ENCODE results near the gene PHF2.

PHF2 gene

GRCh38 chr9:93600504-93600903, 24.1 kb downstream of the PHF2 start:
- no peaks in the 10 kb centered on the region for H3K36me3 ChIP-seq (ENCODE audit: control insufficient read depth in 1 of 2, insufficient read depth in 2 of 2, low read length in 2 of 2)

GRCh38 chr9:93601063-93601462, 24.7 kb downstream of the PHF2 start:
- H3K4me3 ChIP-seq (ENCODE audit: low read depth in 1 of 2, low read length in 2 of 2) = no peak overlapping the region
- H3K36me3 ChIP-seq (ENCODE audit: control insufficient read depth in 1 of 2, insufficient read depth in 2 of 2, low read length in 2 of 2) = no peaks in the 10 kb centered on the region
- peaks cover 12 to 15% of the 10 kb centered on the region in 2 donors for H3K4me1 ChIP-seq (ENCODE audit: control insufficient read depth in 1 of 2, insufficient read depth in 2 of 2, low read length in 2 of 2)
- no peaks in the 10 kb centered on the region for H3K27me3 ChIP-seq (ENCODE audit: control insufficient read depth in 1 of 2, insufficient read depth in 2 of 2, low read length in 2 of 2)
- H3K27ac ChIP-seq (ENCODE audit: low read depth, low read length) = no peak overlapping the region
- peaks cover 0 to 2% of the 10 kb centered on the region in 2 donors for H3K9me3 ChIP-seq (ENCODE audit: control insufficient read depth in 1 of 2, low read length in 2 of 2)
- H3K9ac ChIP-seq (ENCODE audit: low read depth in 1 of 2, low read length in 2 of 2) = no peak overlapping the region

More at GRCh38 chr9:93600504-93600903, 24.1 kb downstream of the PHF2 start:
- Histone ChIP-seq H3K4me1 (ENCODE audit: control insufficient read depth in 1 of 2, insufficient read depth in 2 of 2, low read length in 2 of 2) (peaks cover 12 to 15% of the 10 kb centered on the region in 2 donors), H3K27me3 (ENCODE audit: control insufficient read depth in 1 of 2, insufficient read depth in 2 of 2, low read length in 2 of 2) (no peaks in the 10 kb centered on the region), H3K9ac (ENCODE audit: low read depth in 1 of 2, low read length in 2 of 2) (no peak overlapping the region), H3K4me3 (ENCODE audit: low read depth in 1 of 2, low read length in 2 of 2) (no peak overlapping the region), H3K9me3 (ENCODE audit: control insufficient read depth in 1 of 2, low read length in 2 of 2) (no peaks in the 10 kb centered on the region), H3K27ac (ENCODE audit: low read depth, low read length) (no peak overlapping the region)

- Histone ChIP-seq H3K4me3 (ENCODE audit: low read depth in 1 of 2, low read length in 2 of 2) (no peak overlapping the region), H3K4me1 (ENCODE audit: control insufficient read depth in 1 of 2, insufficient read depth in 2 of 2, low read length in 2 of 2) (peaks cover 12 to 15% of the 10 kb centered on the region in 2 donors), H3K9ac (ENCODE audit: low read depth in 1 of 2, low read length in 2 of 2) (no peak overlapping the region), H3K27me3 (ENCODE audit: control insufficient read depth in 1 of 2, insufficient read depth in 2 of 2, low read length in 2 of 2) (no peaks in the 10 kb centered on the region), H3K9me3 (ENCODE audit: control insufficient read depth in 1 of 2, low read length in 2 of 2) (peaks cover 0 to 3% of the 10 kb centered on the region in 2 donors), H3K27ac (ENCODE audit: low read depth, low read length) (no peak overlapping the region), H3K36me3 (ENCODE audit: control insufficient read depth in 1 of 2, insufficient read depth in 2 of 2, low read length in 2 of 2) (no peaks in the 10 kb centered on the region)
Observed at GRCh38 chr9:93601666-93602065, 25.3 kb downstream of the PHF2 start.

DNA sequence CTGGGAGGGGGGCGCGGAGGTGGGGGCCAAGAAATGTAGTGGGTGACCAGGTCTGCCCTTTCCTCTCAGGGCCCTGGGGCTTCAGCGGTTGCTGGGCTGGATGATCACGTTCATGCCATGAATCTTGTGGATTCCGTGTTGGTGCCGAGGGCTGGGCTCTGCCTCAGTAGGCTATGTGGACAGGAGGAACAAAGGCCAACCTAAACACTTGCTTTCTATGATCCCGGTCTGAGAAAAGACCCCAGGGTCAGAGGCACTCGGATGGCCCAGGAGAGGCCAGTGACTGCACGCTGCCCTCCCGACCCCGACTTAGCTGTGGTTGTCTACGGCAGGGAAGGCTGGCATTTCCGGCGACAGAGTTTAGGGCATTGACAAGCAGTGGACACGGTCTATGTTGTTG, 26.6 kb downstream of the PHF2 start:
- Histone ChIP-seq H3K4me3 (ENCODE audit: low read depth in 1 of 2, low read length in 2 of 2) (no peak overlapping the region), H3K9ac (ENCODE audit: low read depth in 1 of 2, low read length in 2 of 2) (no peak overlapping the region), H3K4me1 (ENCODE audit: control insufficient read depth in 1 of 2, insufficient read depth in 2 of 2, low read length in 2 of 2) (peaks cover 12 to 15% of the 10 kb centered on the region in 2 donors)

DNA sequence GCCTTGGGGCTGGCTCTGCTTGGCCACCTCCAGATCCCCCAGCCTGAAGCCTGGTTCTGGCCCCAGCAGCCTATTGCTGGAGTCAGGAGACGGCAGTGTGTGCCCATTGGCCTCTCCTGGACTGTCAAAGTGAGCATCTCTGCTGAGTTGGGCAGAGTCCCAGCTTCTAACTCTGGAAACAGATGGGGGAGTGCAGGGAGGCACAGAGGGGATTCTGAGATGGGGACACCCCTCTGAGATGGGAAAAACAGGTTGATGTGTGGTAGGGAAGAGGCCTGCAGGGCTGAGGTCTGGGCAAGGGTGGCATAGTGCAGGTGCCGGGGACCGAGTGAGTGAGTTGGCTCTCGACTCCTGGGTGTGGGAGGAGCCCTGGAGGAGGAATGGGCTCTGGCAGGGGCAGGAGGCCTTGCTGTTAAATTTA, 27.5 kb downstream of the PHF2 start:
- Histone ChIP-seq H3K4me3 (ENCODE audit: low read depth in 1 of 2, low read length in 2 of 2) (no peak overlapping the region), H3K36me3 (ENCODE audit: control insufficient read depth in 1 of 2, insufficient read depth in 2 of 2, low read length in 2 of 2) (no peaks in the 10 kb centered on the region), H3K4me1 (ENCODE audit: control insufficient read depth in 1 of 2, insufficient read depth in 2 of 2, low read length in 2 of 2) (peaks cover 12 to 15% of the 10 kb centered on the region in 2 donors), H3K9me3 (ENCODE audit: control insufficient read depth in 1 of 2, low read length in 2 of 2) (peaks cover 0 to 3% of the 10 kb centered on the region in 2 donors), H3K27ac (ENCODE audit: low read depth, low read length) (no peak overlapping the region), H3K27me3 (ENCODE audit: control insufficient read depth in 1 of 2, insufficient read depth in 2 of 2, low read length in 2 of 2) (no peaks in the 10 kb centered on the region), H3K9ac (ENCODE audit: low read depth in 1 of 2, low read length in 2 of 2) (no peak overlapping the region)

More for the DNA sequence above, 26.6 kb downstream of the PHF2 start:
- H3K9me3 ChIP-seq (ENCODE audit: control insufficient read depth in 1 of 2, low read length in 2 of 2) = peaks cover 0 to 3% of the 10 kb centered on the region in 2 donors
- no peaks in the 10 kb centered on the region for H3K36me3 ChIP-seq (ENCODE audit: control insufficient read depth in 1 of 2, insufficient read depth in 2 of 2, low read length in 2 of 2)
- H3K27ac ChIP-seq (ENCODE audit: low read depth, low read length) = no peak overlapping the region
- no peaks in the 10 kb centered on the region for H3K27me3 ChIP-seq (ENCODE audit: control insufficient read depth in 1 of 2, insufficient read depth in 2 of 2, low read length in 2 of 2)

DNA sequence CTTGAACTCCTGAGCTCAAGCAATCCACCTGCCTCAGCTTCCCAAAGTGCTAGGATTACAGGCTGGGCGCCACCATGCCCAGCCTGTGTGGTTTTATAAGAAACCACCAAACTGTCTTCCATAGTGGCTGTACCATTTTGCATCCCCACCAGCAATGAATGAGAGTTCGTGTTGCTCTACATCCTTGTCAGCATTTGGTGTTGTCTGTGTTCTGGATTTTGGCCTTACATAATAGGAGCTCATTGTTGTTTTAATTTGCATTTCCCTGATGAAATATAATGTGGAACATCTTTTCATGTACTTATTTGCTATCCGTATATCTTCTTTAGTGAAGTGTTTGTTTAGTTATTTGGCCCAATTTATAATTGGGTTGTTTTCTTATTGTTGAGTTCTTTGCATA, 29.8 kb downstream of the PHF2 start:
- no peak overlapping the region for H3K9ac ChIP-seq (ENCODE audit: low read depth in 1 of 2, low read length in 2 of 2)
- H3K9me3 ChIP-seq (ENCODE audit: control insufficient read depth in 1 of 2, low read length in 2 of 2) = peaks cover 10 to 11% of the 10 kb centered on the region in 2 donors
- no peak overlapping the region for H3K4me3 ChIP-seq (ENCODE audit: low read depth in 1 of 2, low read length in 2 of 2)
- no peak overlapping the region for H3K27ac ChIP-seq (ENCODE audit: low read depth, low read length)
- no peaks in the 10 kb centered on the region for H3K36me3 ChIP-seq (ENCODE audit: control insufficient read depth in 1 of 2, insufficient read depth in 2 of 2, low read length in 2 of 2)
- H3K27me3 ChIP-seq (ENCODE audit: control insufficient read depth in 1 of 2, insufficient read depth in 2 of 2, low read length in 2 of 2) = no peaks in the 10 kb centered on the region
- H3K4me1 ChIP-seq (ENCODE audit: control insufficient read depth in 1 of 2, insufficient read depth in 2 of 2, low read length in 2 of 2) = no peaks in the 10 kb centered on the region

DNA sequence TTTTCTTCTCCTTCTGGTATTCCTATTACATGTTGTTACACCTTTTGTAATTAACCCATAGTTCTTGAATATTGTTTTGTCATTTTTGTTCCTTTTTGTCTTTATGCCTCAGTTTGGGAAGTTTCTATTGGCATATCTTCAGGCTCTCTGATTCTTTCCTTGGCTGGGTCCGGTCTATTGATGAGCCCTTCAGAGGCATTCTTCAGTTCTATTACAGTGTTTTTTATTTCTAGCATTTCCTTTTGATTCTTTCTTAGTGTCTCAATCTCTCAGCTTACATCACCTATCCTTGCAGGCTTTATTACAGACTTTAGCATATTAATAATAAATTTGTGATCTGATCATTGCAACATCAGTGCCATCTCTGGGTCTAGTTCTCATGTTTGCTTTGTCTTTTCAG, 33.8 kb downstream of the PHF2 start:
- no peak overlapping the region for H3K27ac ChIP-seq (ENCODE audit: low read depth, low read length)
- H3K9ac ChIP-seq (ENCODE audit: low read depth in 1 of 2, low read length in 2 of 2) = no peak overlapping the region
- H3K27me3 ChIP-seq (ENCODE audit: control insufficient read depth in 1 of 2, insufficient read depth in 2 of 2, low read length in 2 of 2) = no peaks in the 10 kb centered on the region
- peaks cover 13 to 15% of the 10 kb centered on the region in 2 donors for H3K4me1 ChIP-seq (ENCODE audit: control insufficient read depth in 1 of 2, insufficient read depth in 2 of 2, low read length in 2 of 2)
- H3K4me3 ChIP-seq (ENCODE audit: low read depth in 1 of 2, low read length in 2 of 2) = no peak overlapping the region
- H3K9me3 ChIP-seq (ENCODE audit: control insufficient read depth in 1 of 2, low read length in 2 of 2) = peaks cover 10 to 11% of the 10 kb centered on the region in 2 donors
- no peaks in the 10 kb centered on the region for H3K36me3 ChIP-seq (ENCODE audit: control insufficient read depth in 1 of 2, insufficient read depth in 2 of 2, low read length in 2 of 2)

DNA sequence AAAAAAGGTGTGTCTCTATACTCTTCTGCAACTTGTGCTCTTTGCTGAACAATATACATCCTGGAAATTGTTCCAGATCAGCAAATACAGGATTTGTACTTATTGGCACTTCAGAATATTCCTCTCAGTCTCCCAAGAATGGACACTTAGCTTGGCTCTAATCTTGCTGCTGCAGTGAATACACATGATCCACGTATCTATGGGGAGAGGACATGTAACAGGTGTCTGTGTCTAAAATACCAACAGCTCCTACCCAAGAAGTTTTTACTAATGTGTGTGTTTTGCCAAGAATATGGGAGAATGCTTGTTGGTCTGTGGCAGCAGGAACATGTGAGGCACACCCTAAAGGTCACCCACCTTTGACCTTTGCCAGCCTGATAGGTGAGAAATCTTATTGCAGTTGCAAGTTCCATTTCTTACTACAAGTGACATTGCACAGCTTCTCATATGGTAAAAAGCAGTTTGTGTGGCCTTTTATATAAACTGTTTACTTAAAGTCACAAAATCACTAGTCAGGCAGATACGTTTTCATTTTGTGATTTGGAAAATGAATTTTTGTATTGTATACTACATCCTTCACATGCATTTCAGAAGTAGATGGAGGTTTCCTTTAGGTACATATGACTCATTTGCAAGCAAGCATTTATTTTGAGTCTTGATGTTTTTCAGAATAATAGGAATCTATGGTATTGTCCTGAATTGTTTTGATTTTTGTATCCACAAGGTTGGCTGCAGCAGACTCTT, 35.8 kb downstream of the PHF2 start:
- H3K4me3 ChIP-seq (ENCODE audit: low read depth in 1 of 2, low read length in 2 of 2) = no peak overlapping the region
- peaks cover 13 to 15% of the 10 kb centered on the region in 2 donors for H3K4me1 ChIP-seq (ENCODE audit: control insufficient read depth in 1 of 2, insufficient read depth in 2 of 2, low read length in 2 of 2)

DNA sequence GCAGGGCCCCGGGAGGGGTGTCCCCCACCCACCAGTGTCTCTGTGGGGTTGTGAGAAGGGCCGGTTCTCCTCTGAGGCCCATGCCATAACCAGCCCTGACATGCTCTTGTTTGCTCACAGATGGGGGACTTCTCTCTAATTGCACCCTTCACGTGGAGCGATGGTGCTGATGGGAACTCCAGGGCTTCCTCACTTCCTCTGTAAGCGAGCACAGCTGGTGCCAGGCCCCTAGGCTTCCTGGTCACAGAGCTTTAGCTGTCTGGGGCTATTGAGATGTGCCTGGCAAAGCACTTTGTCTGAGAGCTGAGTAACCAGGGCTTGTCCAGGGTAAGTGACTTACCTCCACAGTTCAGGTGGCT, 36.4 kb downstream of the PHF2 start:
- H3K4me1 ChIP-seq (ENCODE audit: control insufficient read depth in 1 of 2, insufficient read depth in 2 of 2, low read length in 2 of 2) = peaks cover 13 to 15% of the 10 kb centered on the region in 2 donors
- H3K27me3 ChIP-seq (ENCODE audit: control insufficient read depth in 1 of 2, insufficient read depth in 2 of 2, low read length in 2 of 2) = no peaks in the 10 kb centered on the region
- H3K9ac ChIP-seq (ENCODE audit: low read depth in 1 of 2, low read length in 2 of 2) = no peak overlapping the region
- H3K4me3 ChIP-seq (ENCODE audit: low read depth in 1 of 2, low read length in 2 of 2) = no peak overlapping the region
- H3K36me3 ChIP-seq (ENCODE audit: control insufficient read depth in 1 of 2, insufficient read depth in 2 of 2, low read length in 2 of 2) = no peaks in the 10 kb centered on the region
- peaks cover 7 to 10% of the 10 kb centered on the region in 2 donors for H3K9me3 ChIP-seq (ENCODE audit: control insufficient read depth in 1 of 2, low read length in 2 of 2)
- no peak overlapping the region for H3K27ac ChIP-seq (ENCODE audit: low read depth, low read length)

More for the DNA sequence above, 35.8 kb downstream of the PHF2 start:
- Histone ChIP-seq H3K9me3 (ENCODE audit: control insufficient read depth in 1 of 2, low read length in 2 of 2) (peaks cover 7 to 10% of the 10 kb centered on the region in 2 donors), H3K27me3 (ENCODE audit: control insufficient read depth in 1 of 2, insufficient read depth in 2 of 2, low read length in 2 of 2) (no peaks in the 10 kb centered on the region), H3K9ac (ENCODE audit: low read depth in 1 of 2, low read length in 2 of 2) (no peak overlapping the region), H3K36me3 (ENCODE audit: control insufficient read depth in 1 of 2, insufficient read depth in 2 of 2, low read length in 2 of 2) (no peaks in the 10 kb centered on the region), H3K27ac (ENCODE audit: low read depth, low read length) (no peak overlapping the region)

GRCh38 chr9:93613174-93613573, 36.8 kb downstream of the PHF2 start:
- H3K9me3 ChIP-seq (ENCODE audit: control insufficient read depth in 1 of 2, low read length in 2 of 2) = peaks cover 7 to 10% of the 10 kb centered on the region in 2 donors
- H3K36me3 ChIP-seq (ENCODE audit: control insufficient read depth in 1 of 2, insufficient read depth in 2 of 2, low read length in 2 of 2) = peaks cover 0 to 1% of the 10 kb centered on the region in 2 donors
- H3K27ac ChIP-seq (ENCODE audit: low read depth, low read length) = no peak overlapping the region
- H3K9ac ChIP-seq (ENCODE audit: low read depth in 1 of 2, low read length in 2 of 2) = no peak overlapping the region
- no peak overlapping the region for H3K4me3 ChIP-seq (ENCODE audit: low read depth in 1 of 2, low read length in 2 of 2)
- peaks cover 13 to 15% of the 10 kb centered on the region in 2 donors for H3K4me1 ChIP-seq (ENCODE audit: control insufficient read depth in 1 of 2, insufficient read depth in 2 of 2, low read length in 2 of 2)
- H3K27me3 ChIP-seq (ENCODE audit: control insufficient read depth in 1 of 2, insufficient read depth in 2 of 2, low read length in 2 of 2) = no peaks in the 10 kb centered on the region
